ENCODE measurements around the gene DYRK1A.

- TF ChIP-seq CTCF (optimal IDR thresholded peaks at IDR 0.05 in 1 of 3, IDR thresholded peaks at IDR 0.05 in 1 of 3, conservative IDR thresholded peaks at IDR 0.05 in 1 of 3; ENCODE audit: extremely low read depth in 1 of 3, insufficient read depth in 2 of 3, low read length in 3 of 3), result no peak
- TF ChIP-seq EZH2 (IDR thresholded peaks at IDR 0.05; ENCODE audit: low read length), result no peak
These were observed 16.1 kb upstream of the DYRK1A start for GRCh38 chr21:37350472-37350871.
